ENCODE data around the gene GPATCH11.

The GPATCH11 gene

DNA sequence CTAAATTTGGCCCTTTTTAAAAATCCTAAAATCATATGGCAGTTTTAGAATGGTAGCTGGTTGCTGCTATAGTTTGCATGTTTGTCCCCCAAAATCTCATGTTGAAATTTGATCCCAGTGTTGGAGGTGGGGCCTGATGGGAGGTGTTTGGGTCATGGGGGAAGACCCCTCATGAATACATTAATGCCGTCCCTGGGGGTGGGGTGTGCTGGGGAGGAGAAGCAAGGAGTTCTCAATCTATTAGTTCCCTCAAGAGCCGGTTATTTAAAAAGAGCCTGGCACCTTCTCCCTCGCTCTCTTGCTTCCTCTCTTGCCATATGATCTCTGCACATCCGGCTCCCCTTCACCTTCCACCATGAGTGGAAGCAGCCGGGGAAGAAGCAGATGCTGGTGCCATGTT lies 20.8 kb downstream of the GPATCH11 start:
- H3K36me3 ChIP-seq = peaks cover 100% of the 10 kb centered on the region
- no peak overlapping the region for H3K27ac ChIP-seq
- H3K27me3 ChIP-seq = no peaks in the 10 kb centered on the region
- no peak overlapping the region for H3K4me3 ChIP-seq (ENCODE audit: low read depth in 1 of 2, low read length in 1 of 2)
- TF ChIP-seq, protein P1, sequence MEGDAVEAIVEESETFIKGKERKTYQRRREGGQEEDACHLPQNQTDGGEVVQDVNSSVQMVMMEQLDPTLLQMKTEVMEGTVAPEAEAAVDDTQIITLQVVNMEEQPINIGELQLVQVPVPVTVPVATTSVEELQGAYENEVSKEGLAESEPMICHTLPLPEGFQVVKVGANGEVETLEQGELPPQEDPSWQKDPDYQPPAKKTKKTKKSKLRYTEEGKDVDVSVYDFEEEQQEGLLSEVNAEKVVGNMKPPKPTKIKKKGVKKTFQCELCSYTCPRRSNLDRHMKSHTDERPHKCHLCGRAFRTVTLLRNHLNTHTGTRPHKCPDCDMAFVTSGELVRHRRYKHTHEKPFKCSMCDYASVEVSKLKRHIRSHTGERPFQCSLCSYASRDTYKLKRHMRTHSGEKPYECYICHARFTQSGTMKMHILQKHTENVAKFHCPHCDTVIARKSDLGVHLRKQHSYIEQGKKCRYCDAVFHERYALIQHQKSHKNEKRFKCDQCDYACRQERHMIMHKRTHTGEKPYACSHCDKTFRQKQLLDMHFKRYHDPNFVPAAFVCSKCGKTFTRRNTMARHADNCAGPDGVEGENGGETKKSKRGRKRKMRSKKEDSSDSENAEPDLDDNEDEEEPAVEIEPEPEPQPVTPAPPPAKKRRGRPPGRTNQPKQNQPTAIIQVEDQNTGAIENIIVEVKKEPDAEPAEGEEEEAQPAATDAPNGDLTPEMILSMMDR (IDR thresholded peaks at IDR 0.05) = no peak
- H3K4me1 ChIP-seq (ENCODE audit: control insufficient read depth in 1 of 2, insufficient read depth in 1 of 2, low read depth in 1 of 2, low read length in 1 of 2) = no peaks in the 10 kb centered on the region
- no peaks in the 10 kb centered on the region for H3K9me3 ChIP-seq

DNA sequence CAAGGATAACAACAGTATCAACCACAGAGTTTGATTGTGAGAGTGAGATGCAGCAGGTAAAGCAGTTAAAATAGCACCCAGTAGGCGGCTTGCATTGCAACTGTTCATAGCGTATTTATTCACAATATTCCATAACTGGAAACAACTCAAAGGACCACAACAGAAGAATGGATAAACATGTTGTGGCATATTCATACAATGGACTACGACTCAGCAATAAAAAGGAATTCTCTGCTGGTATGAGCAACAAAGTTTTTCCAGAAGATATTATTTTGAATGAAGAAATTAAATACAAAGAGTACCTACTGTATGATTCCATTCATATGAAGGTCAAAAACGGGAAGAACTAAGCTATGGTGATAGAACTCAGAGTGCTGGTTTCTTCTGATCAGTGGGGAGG lies 25.2 kb downstream of the GPATCH11 start:
- Histone ChIP-seq H3K4me1 (ENCODE audit: control insufficient read depth in 1 of 2, insufficient read depth in 1 of 2, low read depth in 1 of 2, low read length in 1 of 2) (no peaks in the 10 kb centered on the region), H3K9me3 (no peaks in the 10 kb centered on the region), H3K36me3 (peaks cover 91% of the 10 kb centered on the region), H3K4me3 (ENCODE audit: low read depth in 1 of 2, low read length in 1 of 2) (no peak overlapping the region), H3K27me3 (no peaks in the 10 kb centered on the region), H3K27ac (no peak overlapping the region)
- TF ChIP-seq, protein P1 (IDR thresholded peaks at IDR 0.05) = no peak

DNA sequence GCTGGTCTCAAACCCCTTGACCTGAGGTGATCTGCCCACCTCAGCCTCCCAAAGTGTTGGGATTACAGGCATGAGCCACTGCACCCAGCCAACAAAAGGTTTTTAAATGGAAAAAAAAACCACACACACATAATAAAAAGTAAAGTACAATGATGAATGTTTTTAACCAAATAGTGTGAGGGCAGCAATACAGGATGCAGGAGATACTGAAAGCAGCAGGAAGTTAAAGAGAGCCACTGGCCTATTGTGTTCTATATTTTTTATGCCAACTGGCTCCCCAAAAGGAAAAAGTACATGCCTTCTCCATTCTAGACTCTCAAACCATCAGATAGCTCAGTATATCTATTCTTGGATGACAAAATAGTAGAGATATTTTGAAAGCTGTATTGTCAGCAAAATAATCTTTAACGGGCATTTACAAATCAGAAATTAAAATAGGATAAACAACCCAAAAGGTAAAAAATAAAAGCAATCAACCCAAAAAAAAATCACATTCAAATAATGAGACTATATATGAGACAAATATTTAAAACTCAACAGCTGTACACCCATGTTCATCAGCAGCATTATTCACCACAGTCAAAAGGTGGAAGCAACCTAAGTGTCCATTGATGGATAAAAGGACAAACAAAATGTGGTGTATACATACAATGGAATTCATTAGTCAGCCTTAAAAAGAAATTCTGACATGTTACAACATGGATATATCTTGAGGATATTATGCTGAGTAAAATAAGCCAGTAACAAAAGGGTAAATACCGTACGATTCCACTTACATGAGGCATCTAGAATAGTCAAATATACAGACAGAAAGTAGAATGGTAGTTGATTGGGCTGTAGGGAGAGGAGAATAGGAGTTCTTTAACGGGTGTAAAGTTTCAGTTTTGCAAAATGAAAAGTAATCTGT lies 26.2 kb downstream of the GPATCH11 start:
- no peak overlapping the region for H3K4me3 ChIP-seq (ENCODE audit: low read depth in 1 of 2, low read length in 1 of 2)
- peaks cover 85% of the 10 kb centered on the region for H3K36me3 ChIP-seq
- no peaks in the 10 kb centered on the region for H3K27me3 ChIP-seq
- H3K4me1 ChIP-seq (ENCODE audit: control insufficient read depth in 1 of 2, insufficient read depth in 1 of 2, low read depth in 1 of 2, low read length in 1 of 2) = no peaks in the 10 kb centered on the region
- TF ChIP-seq, protein P1 (IDR thresholded peaks at IDR 0.05) = no peak
- H3K9me3 ChIP-seq = no peaks in the 10 kb centered on the region
- no peak overlapping the region for H3K27ac ChIP-seq

DNA sequence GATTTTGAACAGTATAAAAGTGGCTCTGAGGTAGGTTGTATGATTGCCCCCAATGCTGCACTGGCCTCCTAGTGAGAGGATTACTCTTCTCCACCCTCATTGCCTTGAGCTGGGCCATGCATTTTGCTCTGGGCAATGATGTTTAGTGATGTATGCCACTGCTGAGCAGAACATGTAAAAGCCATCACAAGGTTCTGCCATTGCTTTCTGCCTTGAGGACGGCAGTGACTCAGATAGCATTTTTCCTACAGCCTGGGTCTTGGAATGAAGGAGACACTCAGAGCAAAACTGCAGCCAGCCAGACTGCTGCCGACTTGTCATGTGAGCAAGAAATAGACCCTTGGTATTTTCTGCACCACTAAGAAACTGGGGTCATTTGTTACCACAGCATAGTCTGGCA lies 27.6 kb downstream of the GPATCH11 start:
- TF ChIP-seq, protein P1 (IDR thresholded peaks at IDR 0.05) = no peak
- Histone ChIP-seq H3K27ac (no peak overlapping the region), H3K27me3 (no peaks in the 10 kb centered on the region), H3K4me1 (ENCODE audit: control insufficient read depth in 1 of 2, insufficient read depth in 1 of 2, low read depth in 1 of 2, low read length in 1 of 2) (no peaks in the 10 kb centered on the region), H3K4me3 (ENCODE audit: low read depth in 1 of 2, low read length in 1 of 2) (no peak overlapping the region), H3K9me3 (no peaks in the 10 kb centered on the region), H3K36me3 (peaks cover 85% of the 10 kb centered on the region)

DNA sequence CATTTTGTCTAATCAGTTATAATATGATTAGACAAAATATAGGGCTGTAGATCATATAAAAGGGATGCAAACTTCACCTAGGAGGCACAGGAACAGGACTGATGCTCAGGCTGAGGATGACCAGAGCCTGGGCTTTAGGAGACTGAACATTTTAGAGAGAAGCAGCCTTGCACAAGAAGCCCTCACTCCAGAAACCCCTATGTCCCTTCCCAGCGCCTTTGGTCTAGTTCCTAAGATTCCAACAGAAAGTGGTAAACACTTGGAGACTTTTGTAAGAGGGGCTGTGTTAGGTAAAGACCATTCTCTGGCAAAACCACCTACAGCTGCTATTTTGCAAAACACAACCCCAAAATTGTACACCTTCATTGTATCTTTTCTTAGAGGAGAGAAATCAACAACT lies 33.2 kb downstream of the GPATCH11 start:
- no peaks in the 10 kb centered on the region for H3K4me1 ChIP-seq (ENCODE audit: control insufficient read depth in 1 of 2, insufficient read depth in 1 of 2, low read depth in 1 of 2, low read length in 1 of 2)
- TF ChIP-seq, protein P1 (IDR thresholded peaks at IDR 0.05) = no peak
- no peaks in the 10 kb centered on the region for H3K9me3 ChIP-seq
- no peaks in the 10 kb centered on the region for H3K27me3 ChIP-seq
- H3K27ac ChIP-seq = no peak overlapping the region
- peaks cover 86% of the 10 kb centered on the region for H3K36me3 ChIP-seq
- no peak overlapping the region for H3K4me3 ChIP-seq (ENCODE audit: low read depth in 1 of 2, low read length in 1 of 2)

All from neutrophil (primary cell).